ENCODE measurements around the gene ATP10B. TPM values are rescaled to one million over a fixed set of nuclear protein-coding genes. Genes with fewer than 3 reads are reported as not detected.

Gene ATP10B
- polyA plus RNA-seq, 1 donor from 2014 or later: 1.9 TPM

DNA sequence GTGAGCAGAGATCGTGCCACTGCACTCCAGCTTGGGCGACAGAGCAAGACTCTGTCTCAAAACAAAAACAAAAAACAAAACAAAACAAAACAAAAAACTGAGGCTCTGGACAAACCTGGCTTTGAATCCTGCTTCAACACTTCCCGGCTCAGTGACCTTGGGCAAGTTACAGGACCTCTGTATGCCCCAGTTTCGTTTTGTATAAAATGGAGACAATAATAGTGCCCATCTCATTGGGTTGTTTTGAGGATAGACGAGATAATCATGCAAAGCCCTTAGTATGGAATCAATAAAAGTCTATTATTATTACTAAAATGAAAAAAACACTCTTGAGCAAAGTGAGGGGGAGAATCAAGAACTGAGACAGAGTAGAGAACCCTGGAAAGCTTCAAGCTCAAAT lies 184.9 kb downstream of the ATP10B start:
- Histone ChIP-seq H3K79me2 (replicated peaks; ENCODE audit: insufficient read depth, low read length) (no peaks in the 10 kb centered on the region), H3K9ac (ENCODE audit: low read length) (no peak overlapping the region), H3F3A (ENCODE audit: insufficient read depth, low read length, poor library complexity, severe bottlenecking) (no peaks in the 10 kb centered on the region), H3K36me3 (ENCODE audit: insufficient read depth, low read length) (no peaks in the 10 kb centered on the region), H2AFZ (ENCODE audit: low read depth, low read length) (no peak overlapping the region), H3K9me3 (ENCODE audit: low read length) (no peaks in the 10 kb centered on the region), H3K27me3 (ENCODE audit: insufficient read depth, low read depth, low read length) (no peaks in the 10 kb centered on the region), H3K27ac (ENCODE audit: low read length) (no peak overlapping the region), H3K4me2 (ENCODE audit: low read length) (no peak overlapping the region), H4K20me1 (ENCODE audit: insufficient read depth) (no peaks in the 10 kb centered on the region), H3K4me3 (ENCODE audit: low read length) (no peak overlapping the region), H3K9me2 (ENCODE audit: insufficient read depth, low read length) (no peaks in the 10 kb centered on the region)
- TF ChIP-seq CTCF (IDR thresholded peaks at IDR 0.05; ENCODE audit: poor library complexity, severe bottlenecking): no peak
- no peak for TF ChIP-seq POLR2AphosphoS5 (IDR thresholded peaks at IDR 0.05)
- no peak for TF ChIP-seq RAD21 (conservative IDR thresholded peaks at IDR 0.05)

- H3K79me2 ChIP-seq (replicated peaks; ENCODE audit: insufficient read depth, low read length): no peaks in the 10 kb centered on the region
- no peak for TF ChIP-seq POLR2AphosphoS5 (IDR thresholded peaks at IDR 0.05)
- no peak for TF ChIP-seq MXI1 (conservative IDR thresholded peaks at IDR 0.05; ENCODE audit: poor library complexity, severe bottlenecking)
- TF ChIP-seq CTCF (IDR thresholded peaks at IDR 0.05; ENCODE audit: poor library complexity, severe bottlenecking): no peak
- TF ChIP-seq TAF1 (IDR thresholded peaks at IDR 0.05; ENCODE audit: low read depth): no peak
- no peak for TF ChIP-seq SMC3 (conservative IDR thresholded peaks at IDR 0.05; ENCODE audit: poor library complexity)
- no peak for TF ChIP-seq RAD21 (conservative IDR thresholded peaks at IDR 0.05)
- TF ChIP-seq, protein P1, sequence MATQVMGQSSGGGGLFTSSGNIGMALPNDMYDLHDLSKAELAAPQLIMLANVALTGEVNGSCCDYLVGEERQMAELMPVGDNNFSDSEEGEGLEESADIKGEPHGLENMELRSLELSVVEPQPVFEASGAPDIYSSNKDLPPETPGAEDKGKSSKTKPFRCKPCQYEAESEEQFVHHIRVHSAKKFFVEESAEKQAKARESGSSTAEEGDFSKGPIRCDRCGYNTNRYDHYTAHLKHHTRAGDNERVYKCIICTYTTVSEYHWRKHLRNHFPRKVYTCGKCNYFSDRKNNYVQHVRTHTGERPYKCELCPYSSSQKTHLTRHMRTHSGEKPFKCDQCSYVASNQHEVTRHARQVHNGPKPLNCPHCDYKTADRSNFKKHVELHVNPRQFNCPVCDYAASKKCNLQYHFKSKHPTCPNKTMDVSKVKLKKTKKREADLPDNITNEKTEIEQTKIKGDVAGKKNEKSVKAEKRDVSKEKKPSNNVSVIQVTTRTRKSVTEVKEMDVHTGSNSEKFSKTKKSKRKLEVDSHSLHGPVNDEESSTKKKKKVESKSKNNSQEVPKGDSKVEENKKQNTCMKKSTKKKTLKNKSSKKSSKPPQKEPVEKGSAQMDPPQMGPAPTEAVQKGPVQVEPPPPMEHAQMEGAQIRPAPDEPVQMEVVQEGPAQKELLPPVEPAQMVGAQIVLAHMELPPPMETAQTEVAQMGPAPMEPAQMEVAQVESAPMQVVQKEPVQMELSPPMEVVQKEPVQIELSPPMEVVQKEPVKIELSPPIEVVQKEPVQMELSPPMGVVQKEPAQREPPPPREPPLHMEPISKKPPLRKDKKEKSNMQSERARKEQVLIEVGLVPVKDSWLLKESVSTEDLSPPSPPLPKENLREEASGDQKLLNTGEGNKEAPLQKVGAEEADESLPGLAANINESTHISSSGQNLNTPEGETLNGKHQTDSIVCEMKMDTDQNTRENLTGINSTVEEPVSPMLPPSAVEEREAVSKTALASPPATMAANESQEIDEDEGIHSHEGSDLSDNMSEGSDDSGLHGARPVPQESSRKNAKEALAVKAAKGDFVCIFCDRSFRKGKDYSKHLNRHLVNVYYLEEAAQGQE (IDR thresholded peaks at IDR 0.05; ENCODE audit: borderline replicate concordance): no peak
- no peaks in the 10 kb centered on the region for H4K20me1 ChIP-seq (ENCODE audit: insufficient read depth)
- H3K27me3 ChIP-seq (ENCODE audit: insufficient read depth, low read depth, low read length): no peaks in the 10 kb centered on the region
- no peaks in the 10 kb centered on the region for H3K9me3 ChIP-seq (ENCODE audit: low read length)
- no peaks in the 10 kb centered on the region for H3K36me3 ChIP-seq (ENCODE audit: insufficient read depth, low read length)
- H3K27ac ChIP-seq (ENCODE audit: low read length): no peak overlapping the region
- no peaks in the 10 kb centered on the region for H3K9me2 ChIP-seq (ENCODE audit: insufficient read depth, low read length)
- H3F3A ChIP-seq (ENCODE audit: insufficient read depth, low read length, poor library complexity, severe bottlenecking): no peaks in the 10 kb centered on the region
- no peak overlapping the region for H3K4me3 ChIP-seq (ENCODE audit: low read length)
- H3K9ac ChIP-seq (ENCODE audit: low read length): no peak overlapping the region
- H3K4me2 ChIP-seq (ENCODE audit: low read length): no peak overlapping the region
- no peak overlapping the region for H2AFZ ChIP-seq (ENCODE audit: low read depth, low read length)
Measured at GRCh38 chr5:160665460-160665859, 186.6 kb downstream of the ATP10B start.

Measured in neural cell (in vitro differentiated cells).